DND-41 (cell line): ENCODE measurements around the gene PROK2.

Source experiments
- EZH2 ChIP-seq: IDR thresholded peaks from 3 replicates; pipeline ENCODE4 v1.6.1; 2012; ENCODE audit warnings: borderline replicate concordance, low read depth, mild to moderate bottlenecking, moderate library complexity, low read length, inconsistent platforms; ENCODE audit not compliant: severe bottlenecking
- TF ChIP-seq, protein P1 (sequence below): IDR thresholded peaks from 2 replicates; pipeline ENCODE4 v1.5.1; 2012; ENCODE audit warnings: borderline replicate concordance, low read length, moderate library complexity, mild to moderate bottlenecking; ENCODE audit not compliant: poor library complexity, severe bottlenecking; ENCODE audit errors: extremely low read depth

DNA sequence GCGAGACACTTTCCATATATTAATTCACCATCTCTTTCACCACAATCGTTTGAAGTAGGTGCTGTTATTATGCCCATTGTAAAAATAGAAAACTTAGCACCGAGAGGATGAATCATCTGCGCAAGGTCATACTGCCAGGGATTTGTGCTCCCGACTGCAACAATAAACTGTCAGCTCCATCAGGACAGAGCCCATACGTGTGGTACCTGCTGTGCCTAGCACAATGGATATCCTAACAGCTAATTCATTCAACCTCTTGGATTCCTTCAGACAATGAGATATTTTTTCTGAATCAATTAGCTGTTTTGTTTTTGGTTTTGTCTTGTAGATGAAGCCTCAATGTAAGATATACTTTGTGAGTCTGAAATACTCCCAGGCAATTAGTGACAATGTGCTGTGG is 32.3 kb upstream of the PROK2 start:
- TF ChIP-seq, protein P1, sequence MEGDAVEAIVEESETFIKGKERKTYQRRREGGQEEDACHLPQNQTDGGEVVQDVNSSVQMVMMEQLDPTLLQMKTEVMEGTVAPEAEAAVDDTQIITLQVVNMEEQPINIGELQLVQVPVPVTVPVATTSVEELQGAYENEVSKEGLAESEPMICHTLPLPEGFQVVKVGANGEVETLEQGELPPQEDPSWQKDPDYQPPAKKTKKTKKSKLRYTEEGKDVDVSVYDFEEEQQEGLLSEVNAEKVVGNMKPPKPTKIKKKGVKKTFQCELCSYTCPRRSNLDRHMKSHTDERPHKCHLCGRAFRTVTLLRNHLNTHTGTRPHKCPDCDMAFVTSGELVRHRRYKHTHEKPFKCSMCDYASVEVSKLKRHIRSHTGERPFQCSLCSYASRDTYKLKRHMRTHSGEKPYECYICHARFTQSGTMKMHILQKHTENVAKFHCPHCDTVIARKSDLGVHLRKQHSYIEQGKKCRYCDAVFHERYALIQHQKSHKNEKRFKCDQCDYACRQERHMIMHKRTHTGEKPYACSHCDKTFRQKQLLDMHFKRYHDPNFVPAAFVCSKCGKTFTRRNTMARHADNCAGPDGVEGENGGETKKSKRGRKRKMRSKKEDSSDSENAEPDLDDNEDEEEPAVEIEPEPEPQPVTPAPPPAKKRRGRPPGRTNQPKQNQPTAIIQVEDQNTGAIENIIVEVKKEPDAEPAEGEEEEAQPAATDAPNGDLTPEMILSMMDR: no peak
- TF ChIP-seq EZH2: no peak
